AG04449 (cell line): ENCODE data around the gene DAND5.
"Not testable (repeated sequence)": the region's sequence is repeated elsewhere in the genome, so short reads cannot be mapped to it uniquely, and the experiment has no call there.

ENCODE experiments used
- CTCF ChIA-PET: fragments of 350-600 bp; formaldehyde crosslinking; extraction: SDS; loops from one replicate; lab custom pipeline; 2021; ENCODE audit warnings: antibody characterized with exemption; lab: Yijun Ruan, JAX
- POLR2A ChIA-PET: fragments of 400-600, 350-600 bp; formaldehyde crosslinking; extraction: SDS; loops from one replicate; lab custom pipeline; 2020; ENCODE audit warnings: antibody characterized with exemption, inconsistent platforms; lab: Yijun Ruan, JAX
- DNase-seq: peaks from one replicate; pipeline ENCODE4 v3.0.0-alpha.2; 2010; ENCODE audit warnings: low read depth, low spot score
- H3K4me3 ChIP-seq: 2 replicates; pipeline ENCODE4 v1.5.1; 2011; ENCODE audit warnings: low read depth, mild to moderate bottlenecking, control low read depth, low read length
- TF ChIP-seq, protein P1 (sequence below): IDR thresholded peaks from one replicate; pipeline ENCODE4 v1.5.1; 2011; ENCODE audit warnings: mild to moderate bottlenecking, moderate library complexity, low read length, control low read depth, inconsistent platforms; ENCODE audit not compliant: insufficient read depth; ENCODE audit errors: missing control alignments

Gene DAND5

DNA sequence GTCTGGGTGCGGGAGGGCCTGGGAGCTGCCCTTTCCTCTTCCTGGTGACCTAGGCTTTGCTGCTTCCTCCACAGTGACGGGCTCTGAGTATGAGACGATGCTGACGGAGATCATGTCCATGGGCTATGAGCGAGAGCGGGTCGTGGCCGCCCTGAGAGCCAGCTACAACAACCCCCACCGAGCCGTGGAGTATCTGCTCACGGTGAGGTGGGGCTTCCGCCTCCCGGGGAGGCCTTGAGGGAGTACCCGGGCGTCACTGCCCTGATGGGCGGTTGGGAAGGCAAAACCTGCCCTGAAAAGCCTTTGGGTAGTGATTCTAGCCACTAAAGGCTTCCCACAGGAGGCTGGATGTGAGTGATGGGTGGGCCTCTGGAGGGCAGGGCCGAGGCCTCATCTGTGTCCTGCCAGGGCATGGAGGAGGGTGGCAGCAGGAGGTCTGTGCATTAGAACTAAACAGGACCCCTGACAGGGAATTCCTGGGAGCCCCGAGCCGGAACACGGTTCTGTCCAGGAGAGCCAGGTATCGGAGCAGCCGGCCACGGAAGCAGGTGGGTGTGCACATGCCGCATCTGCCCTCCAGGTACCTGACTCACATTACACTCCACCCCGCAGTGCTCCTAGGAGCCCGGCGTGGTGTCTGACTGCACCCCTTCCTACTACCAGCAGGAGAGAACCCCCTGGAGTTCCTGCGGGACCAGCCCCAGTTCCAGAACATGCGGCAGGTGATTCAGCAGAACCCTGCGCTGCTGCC is 20.6 kb upstream of the DAND5 start:
- no peak overlapping the region for H3K4me3 ChIP-seq
- ChIA-PET CTCF (interaction anchor here (1.0 to 4.0 kb wide), 3 partner anchors 16 to 153 kb away, joined by 3 to 29 read pairs (median 3); no protein-coding TSS in a partner anchor), POLR2A (no interaction called here)
- DNase-seq, result no peak
- TF ChIP-seq, protein P1, sequence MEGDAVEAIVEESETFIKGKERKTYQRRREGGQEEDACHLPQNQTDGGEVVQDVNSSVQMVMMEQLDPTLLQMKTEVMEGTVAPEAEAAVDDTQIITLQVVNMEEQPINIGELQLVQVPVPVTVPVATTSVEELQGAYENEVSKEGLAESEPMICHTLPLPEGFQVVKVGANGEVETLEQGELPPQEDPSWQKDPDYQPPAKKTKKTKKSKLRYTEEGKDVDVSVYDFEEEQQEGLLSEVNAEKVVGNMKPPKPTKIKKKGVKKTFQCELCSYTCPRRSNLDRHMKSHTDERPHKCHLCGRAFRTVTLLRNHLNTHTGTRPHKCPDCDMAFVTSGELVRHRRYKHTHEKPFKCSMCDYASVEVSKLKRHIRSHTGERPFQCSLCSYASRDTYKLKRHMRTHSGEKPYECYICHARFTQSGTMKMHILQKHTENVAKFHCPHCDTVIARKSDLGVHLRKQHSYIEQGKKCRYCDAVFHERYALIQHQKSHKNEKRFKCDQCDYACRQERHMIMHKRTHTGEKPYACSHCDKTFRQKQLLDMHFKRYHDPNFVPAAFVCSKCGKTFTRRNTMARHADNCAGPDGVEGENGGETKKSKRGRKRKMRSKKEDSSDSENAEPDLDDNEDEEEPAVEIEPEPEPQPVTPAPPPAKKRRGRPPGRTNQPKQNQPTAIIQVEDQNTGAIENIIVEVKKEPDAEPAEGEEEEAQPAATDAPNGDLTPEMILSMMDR, result no peak

DNA sequence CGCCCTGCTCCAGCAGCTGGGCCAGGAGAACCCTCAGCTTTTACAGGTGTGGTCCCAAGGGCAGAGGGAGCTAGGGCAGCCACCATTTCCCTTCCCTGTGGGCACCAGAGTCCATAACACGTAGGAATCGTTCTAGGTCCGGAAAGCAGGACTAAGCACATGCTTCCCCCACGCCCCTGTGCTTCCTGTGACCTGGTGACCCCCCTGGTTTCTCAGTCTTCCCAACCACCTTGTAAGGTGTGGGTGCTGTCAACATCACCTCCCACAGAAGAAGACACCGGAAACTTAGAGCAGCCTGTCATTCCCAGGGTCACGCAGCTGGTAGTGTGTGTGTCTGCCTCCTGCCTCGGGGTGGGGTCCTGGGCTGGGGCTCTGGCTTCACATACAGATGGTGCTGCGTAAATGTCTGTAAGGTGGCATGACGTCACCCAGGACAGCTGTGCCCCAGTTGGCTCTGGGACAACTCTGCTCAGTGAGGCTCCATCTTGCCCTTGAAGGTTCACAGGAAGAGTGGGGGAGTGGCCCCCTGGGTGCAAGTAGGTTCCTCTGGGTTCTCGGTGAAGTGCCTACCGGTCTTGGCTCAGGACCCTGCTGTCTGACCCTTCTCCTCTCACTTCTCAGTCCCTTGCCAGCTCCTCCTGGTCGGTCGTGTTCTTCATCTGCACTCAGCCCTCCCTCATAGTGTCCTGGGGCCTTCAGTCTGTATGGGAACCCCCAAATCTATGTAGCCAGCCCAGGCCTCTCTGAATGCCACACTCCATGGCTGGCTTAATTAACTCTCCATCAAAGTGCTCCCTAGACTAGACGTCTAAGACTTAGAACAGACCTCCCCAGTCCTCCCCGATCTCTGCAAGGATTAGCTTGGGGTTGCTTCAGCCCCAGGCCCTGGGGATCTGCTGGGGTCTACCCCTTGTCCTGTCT is 19.8 kb upstream of the DAND5 start:
- ChIA-PET CTCF (interaction anchor here (1.6 kb wide), 1 partner anchor 16 kb away, joined by 6 read pairs; no protein-coding TSS in a partner anchor), POLR2A (no interaction called here)
- no peak overlapping the region for H3K4me3 ChIP-seq
- TF ChIP-seq, protein P1, result no peak
- DNase-seq, result no peak

DNA sequence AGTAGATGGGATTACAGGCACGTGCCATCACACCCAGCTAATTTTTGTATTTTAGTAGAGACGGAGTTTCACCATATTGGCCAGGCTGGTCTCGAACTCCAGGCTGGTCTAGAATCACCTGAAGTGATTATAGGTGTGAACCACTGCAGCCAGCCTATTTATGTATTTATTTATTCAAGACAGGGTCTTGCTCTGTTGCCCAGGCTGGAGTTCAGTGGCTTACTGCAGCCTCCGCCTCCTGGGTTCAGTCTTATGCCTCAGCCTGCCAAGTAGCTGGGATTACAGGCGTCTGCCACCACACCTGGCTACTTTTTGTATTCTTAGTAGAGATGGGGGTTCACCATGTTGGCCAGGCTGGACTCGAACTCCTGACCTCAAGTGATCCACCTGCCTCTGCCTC is 17.3 kb upstream of the DAND5 start:
- ChIA-PET CTCF (interaction anchor here (5.8 kb wide), 1 partner anchor 13 kb away, joined by 84 read pairs; no protein-coding TSS in a partner anchor), POLR2A (interaction anchor here (1.7 kb wide), 1 partner anchor 19 kb away, joined by 4 read pairs; the partner anchor contains the start of gene FARSA)
- not testable (repeated sequence) for DNase-seq, H3K4me3 ChIP-seq

DNA sequence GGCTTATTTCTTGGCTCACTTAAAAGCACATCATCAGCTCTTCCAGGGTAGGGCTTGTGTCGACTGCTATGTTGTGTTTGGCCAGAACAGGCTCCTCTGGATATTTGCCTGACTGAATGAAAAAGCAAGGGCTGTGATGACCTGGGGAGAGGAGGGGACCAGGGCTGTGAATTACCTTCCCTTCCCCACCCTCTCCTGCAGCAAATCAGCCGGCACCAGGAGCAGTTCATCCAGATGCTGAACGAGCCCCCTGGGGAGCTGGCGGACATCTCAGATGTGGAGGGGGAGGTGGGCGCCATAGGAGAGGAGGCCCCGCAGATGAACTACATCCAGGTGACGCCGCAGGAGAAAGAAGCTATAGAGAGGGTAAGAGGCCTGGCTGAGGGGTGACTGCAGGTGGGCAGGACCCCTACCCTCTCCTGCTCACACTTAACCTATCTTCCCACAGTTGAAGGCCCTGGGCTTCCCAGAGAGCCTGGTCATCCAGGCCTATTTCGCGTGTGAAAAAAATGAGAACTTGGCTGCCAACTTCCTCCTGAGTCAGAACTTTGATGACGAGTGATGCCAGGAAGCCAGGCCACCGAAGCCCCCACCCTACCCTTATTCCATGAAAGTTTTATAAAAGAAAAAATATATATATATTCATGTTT is 16.8 kb upstream of the DAND5 start:
- no peak for DNase-seq
- TF ChIP-seq, protein P1, result no peak
- H3K4me3 ChIP-seq, result no peak overlapping the region
- ChIA-PET POLR2A (interaction anchor here (0.6 to 2.1 kb wide), 4 partner anchors 13 to 195 kb away, joined by 3 to 6 read pairs (median 4); partner anchors contain the start of gene FARSA), CTCF (interaction anchor here (1.0 to 5.8 kb wide), 2 partner anchors 13 to 141 kb away, joined by 3 to 84 read pairs; no protein-coding TSS in a partner anchor)

DNA sequence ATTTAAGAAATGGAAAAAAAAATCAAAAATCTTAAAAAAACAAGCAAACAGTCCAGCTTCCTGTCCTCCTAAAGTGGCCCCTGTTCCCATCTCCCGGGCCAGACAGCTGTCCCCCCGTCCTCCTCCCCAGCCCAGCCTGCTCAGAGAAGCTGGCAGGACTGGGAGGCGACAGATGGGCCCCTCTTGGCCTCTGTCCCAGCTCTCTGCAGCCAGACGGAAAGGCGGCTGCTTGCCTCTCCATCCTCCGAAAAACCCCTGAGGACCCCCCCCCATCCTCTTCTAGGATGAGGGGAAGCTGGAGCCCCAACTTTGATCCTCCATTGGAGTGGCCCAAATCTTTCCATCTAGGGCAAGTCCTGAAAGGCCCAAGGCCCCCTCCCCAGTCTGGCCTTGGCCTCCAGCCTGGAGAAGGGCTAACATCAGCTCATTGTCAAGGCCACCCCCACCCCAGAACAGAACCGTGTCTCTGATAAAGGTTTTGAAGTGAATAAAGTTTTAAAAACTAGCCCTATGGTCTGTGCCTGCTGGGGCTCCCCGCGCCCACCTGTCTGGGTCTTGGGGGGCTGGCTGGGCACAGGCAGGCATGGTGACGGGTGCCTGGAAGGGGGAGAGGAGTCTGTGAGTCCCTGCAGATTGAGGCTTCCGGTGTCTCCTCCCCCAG is 16.1 kb upstream of the DAND5 start:
- ChIA-PET CTCF (interaction anchor here (1.0 to 5.8 kb wide), 2 partner anchors 12 to 141 kb away, joined by 3 to 84 read pairs; no protein-coding TSS in a partner anchor), POLR2A (interaction anchor here (0.6 to 2.1 kb wide), 4 partner anchors 12 to 195 kb away, joined by 3 to 6 read pairs (median 4); partner anchors contain the start of gene FARSA)
- no peak overlapping the region for H3K4me3 ChIP-seq
- TF ChIP-seq, protein P1, result no peak
- DNase-seq, result no peak
